HFFc6 (cell line): ENCODE measurements around the gene EFCAB11. TPM values are rescaled to one million over a fixed set of nuclear protein-coding genes. Genes with fewer than 3 reads are reported as not detected.
A peak's percentile ranks its signal among the peaks of the same experiment; 100 is the strongest.

Experiments
- DNase-seq: peaks from one replicate; pipeline ENCODE4 v3.0.0-alpha.2; 2018
- H3K27ac Mint-ChIP-seq: 2 replicates; pipeline ENCODE4 v1.8.0; 2020; ENCODE audit warnings: mild to moderate bottlenecking, mixed read lengths
- H3K27me3 Mint-ChIP-seq: 2 replicates; pipeline ENCODE4 v1.8.0; 2021; ENCODE audit warnings: mild to moderate bottlenecking, moderate library complexity, mixed read lengths; ENCODE audit not compliant: insufficient read depth
- H3K36me3 Mint-ChIP-seq: 2 replicates; pipeline ENCODE4 v1.8.0; 2021; ENCODE audit warnings: low read depth, mixed read lengths
- H3K4me1 Mint-ChIP-seq: 2 replicates; pipeline ENCODE4 v1.8.0; 2020; ENCODE audit warnings: low read depth, mixed read lengths
- H3K4me3 Mint-ChIP-seq: 2 replicates; pipeline ENCODE4 v1.8.0; 2020; ENCODE audit warnings: mild to moderate bottlenecking, moderate library complexity, mixed read lengths
- H3K9me3 Mint-ChIP-seq: 2 replicates; pipeline ENCODE4 v1.8.0; 2020; ENCODE audit warnings: mild to moderate bottlenecking, mixed read lengths
- CTCF ChIP-seq: fragments of 200-600 bp; sonication (generic); IDR thresholded peaks from 2 replicates; pipeline ENCODE4 v1.5.0; 2021; ENCODE audit warnings: antibody characterized with exemption, mild to moderate bottlenecking
- total RNA-seq, 6 experiments: library from RNA; stranded (reverse); fragmentation: NEBNext Ultra II Directional; extraction: Animal tissue kit (Norgen Biotek cat#: 25700); gene quantifications; 2 replicates in 1 of 6; 3 replicates in 5 of 6; pipeline ENCODE4 v1.2.3, GENCODE V29; 2021

Gene EFCAB11
- total RNA-seq, 6 experiments from 2014 or later: 6.6 to 8.4 (median 6.9) TPM

DNA sequence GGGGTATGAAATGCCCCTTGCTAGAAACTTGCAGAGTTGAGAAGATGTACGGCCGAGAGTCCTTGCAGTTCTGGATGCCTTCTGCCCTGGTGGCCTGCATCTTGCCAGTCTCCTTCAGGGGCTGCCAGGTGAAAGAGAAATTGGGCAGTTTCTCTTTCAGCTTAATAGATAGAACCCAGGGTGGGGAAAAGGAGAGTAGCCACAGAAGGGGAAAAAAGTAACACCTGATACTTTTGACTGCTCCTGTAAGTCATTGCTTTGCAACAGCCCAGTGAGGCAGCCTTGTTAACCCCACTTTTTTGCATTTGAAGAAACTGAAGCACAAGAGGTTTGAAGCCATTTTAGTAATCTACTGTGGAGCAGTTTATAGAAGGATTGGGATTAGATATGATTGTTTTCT lies 28.8 kb upstream of the EFCAB11 start:
- H3K4me1 Mint-ChIP-seq: no peaks in the 10 kb centered on the region

DNA sequence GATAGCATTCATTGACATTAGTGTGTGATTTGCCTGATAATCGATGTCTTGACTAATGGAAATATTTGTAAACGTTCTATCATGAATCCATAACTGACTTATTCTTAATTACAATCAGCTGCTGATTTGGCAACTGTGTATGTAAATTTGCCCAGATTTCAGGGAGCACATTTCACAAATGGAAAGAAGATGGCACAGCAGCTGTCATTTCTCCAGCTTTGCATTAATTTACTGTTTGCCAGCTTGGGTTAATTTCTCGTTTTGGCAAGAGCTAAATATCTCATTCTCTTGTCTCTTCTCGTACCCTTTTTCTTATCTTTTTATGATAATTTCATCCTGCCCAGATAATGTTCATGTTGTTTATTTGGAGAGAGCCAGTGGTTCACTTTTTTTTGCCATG lies 24.1 kb upstream of the EFCAB11 start:
- no peaks in the 10 kb centered on the region for H3K9me3 Mint-ChIP-seq
- DNase-seq: no peak
- peaks cover 12% of the 10 kb centered on the region; the same call in 1 of the 2 replicates for H3K36me3 Mint-ChIP-seq
- TF ChIP-seq CTCF: no peak
- H3K27me3 Mint-ChIP-seq: no peaks in the 10 kb centered on the region; the same call in 1 of the 2 replicates
- H3K4me3 Mint-ChIP-seq: no peak overlapping the region
- no peak overlapping the region for H3K27ac Mint-ChIP-seq
- no peaks in the 10 kb centered on the region for H3K4me1 Mint-ChIP-seq

More for the DNA sequence above, 28.8 kb upstream of the EFCAB11 start:
- DNase-seq: no peak
- H3K27ac Mint-ChIP-seq: no peak overlapping the region
- no peaks in the 10 kb centered on the region for H3K9me3 Mint-ChIP-seq
- H3K27me3 Mint-ChIP-seq: no peaks in the 10 kb centered on the region
- TF ChIP-seq CTCF: no peak
- no peak overlapping the region for H3K4me3 Mint-ChIP-seq
- 0 out of 2 replicates have a peak, but pooled peaks cover 12% of the 10 kb centered on the region for H3K36me3 Mint-ChIP-seq

DNA sequence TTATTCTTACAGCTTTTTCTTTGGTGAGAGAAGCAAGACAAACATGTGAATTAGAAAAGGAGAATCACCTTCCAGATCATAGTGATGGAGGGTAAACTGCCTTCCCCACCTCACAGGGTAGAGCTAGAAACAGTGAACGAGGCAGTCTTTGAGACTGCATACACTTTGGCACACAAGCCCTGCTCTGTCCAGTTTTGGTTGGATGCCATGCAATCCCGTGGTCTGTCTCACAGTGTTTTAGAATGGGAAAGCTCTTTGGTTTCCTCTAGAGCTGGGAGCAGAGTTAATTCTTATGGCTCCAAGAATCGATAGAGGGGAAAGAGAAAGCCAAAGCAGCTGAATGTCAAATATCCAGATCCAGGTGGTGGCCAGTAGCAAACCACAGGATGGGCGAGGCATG lies 23.1 kb upstream of the EFCAB11 start:
- Mint-ChIP-seq H3K36me3 (peaks cover 12% of the 10 kb centered on the region; the same call in 1 of the 2 replicates), H3K27me3 (no peaks in the 10 kb centered on the region; the same call in 1 of the 2 replicates)

DNA sequence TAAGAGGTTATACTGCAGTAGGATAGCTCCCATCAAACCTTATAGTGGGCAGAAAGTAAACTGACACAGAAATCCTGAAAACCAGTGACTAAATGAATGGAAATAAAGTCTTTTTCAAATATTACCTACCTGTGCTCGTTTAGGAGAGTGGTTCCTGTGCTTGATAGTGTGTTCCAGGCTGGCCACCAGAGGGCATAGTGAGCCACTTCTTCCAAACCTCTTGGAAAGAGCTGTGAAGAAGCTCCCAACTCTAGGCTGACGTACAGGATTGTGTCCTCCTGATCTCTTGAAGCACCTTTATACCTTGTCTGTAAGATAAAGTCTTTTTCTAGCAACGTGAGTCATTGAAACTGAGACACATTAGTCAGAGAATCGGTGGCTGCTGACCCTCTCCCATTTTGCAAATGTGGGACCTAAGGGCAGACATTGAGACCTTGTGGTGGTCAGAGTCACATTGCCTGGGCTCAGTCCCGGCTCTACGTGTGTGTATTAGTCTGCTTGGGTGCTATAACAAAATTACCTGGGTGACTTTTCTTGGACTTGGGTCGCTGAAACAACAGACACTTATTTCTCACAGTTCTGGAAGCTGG lies 18.8 kb upstream of the EFCAB11 start:
- H3K36me3 Mint-ChIP-seq: peaks cover 11% of the 10 kb centered on the region; the same call in 1 of the 2 replicates
- no peaks in the 10 kb centered on the region for H3K4me1 Mint-ChIP-seq
- peak; percentile 93 for TF ChIP-seq CTCF
- no peak overlapping the region for H3K27ac Mint-ChIP-seq
- no peak overlapping the region for H3K4me3 Mint-ChIP-seq
- H3K27me3 Mint-ChIP-seq: no peaks in the 10 kb centered on the region; the same call in 1 of the 2 replicates
- H3K9me3 Mint-ChIP-seq: no peaks in the 10 kb centered on the region
- peak; percentile 55 for DNase-seq

More for the DNA sequence above, 23.1 kb upstream of the EFCAB11 start:
- Mint-ChIP-seq H3K4me3 (no peak overlapping the region), H3K27ac (no peak overlapping the region), H3K9me3 (no peaks in the 10 kb centered on the region), H3K4me1 (no peaks in the 10 kb centered on the region)
- no peak for TF ChIP-seq CTCF
- DNase-seq: no peak

DNA sequence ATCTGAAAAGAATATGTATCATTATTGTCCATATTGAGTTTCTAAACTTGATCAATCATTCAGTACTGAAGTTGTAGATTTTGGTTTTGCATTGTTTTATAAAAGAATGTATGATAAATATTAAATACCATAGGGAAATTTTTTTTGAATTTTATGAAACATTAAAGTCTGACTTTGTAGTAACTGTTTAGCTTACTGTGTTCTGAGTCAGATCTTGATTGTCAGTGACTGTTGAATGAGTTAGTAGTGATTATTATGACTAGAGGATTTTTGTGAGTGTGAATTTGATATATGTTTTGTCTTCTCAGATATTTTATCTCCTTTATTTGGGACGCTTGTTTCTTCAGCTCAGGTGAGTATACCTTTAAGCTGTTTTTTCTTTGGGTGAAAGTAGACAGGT lies 11.3 kb upstream of the EFCAB11 start:
- H3K27me3 Mint-ChIP-seq: no peaks in the 10 kb centered on the region
- DNase-seq: no peak
- H3K9me3 Mint-ChIP-seq: no peaks in the 10 kb centered on the region
- H3K4me3 Mint-ChIP-seq: no peak overlapping the region
- peaks cover 19% of the 10 kb centered on the region for H3K4me1 Mint-ChIP-seq
- peak overlapping the region; percentile 14 for H3K27ac Mint-ChIP-seq
- TF ChIP-seq CTCF: no peak
- peaks cover 28% of the 10 kb centered on the region for H3K36me3 Mint-ChIP-seq
